Type B pancreatic cell (in vitro differentiated cells): Measurements from ENCODE around the gene TEX44. TPM values are rescaled to one million over a fixed set of nuclear protein-coding genes. Genes with fewer than 3 reads are reported as not detected.

Source experiments
- DNase-seq: peaks from one replicate; pipeline ENCODE4 v3.0.0; 2021; ENCODE audit warnings: mixed read lengths; ENCODE audit not compliant: unreplicated experiment; ENCODE audit errors: extremely low spot score
- H3K27ac Mint-ChIP-seq: 2 replicates; pipeline ENCODE4 v1.8.0; 2021; ENCODE audit warnings: mild to moderate bottlenecking, mixed read lengths
- H3K27me3 Mint-ChIP-seq: 2 replicates; pipeline ENCODE4 v1.8.0; 2021; ENCODE audit warnings: mixed read lengths
- H3K36me3 Mint-ChIP-seq: 2 replicates; pipeline ENCODE4 v1.8.0; 2021; ENCODE audit warnings: mixed read lengths
- H3K4me1 Mint-ChIP-seq: one replicate; pipeline ENCODE4 v1.8.0; 2021; ENCODE audit warnings: mixed read lengths; ENCODE audit not compliant: unreplicated experiment
- H3K4me3 Mint-ChIP-seq: 2 replicates; pipeline ENCODE4 v1.8.0; 2021; ENCODE audit warnings: mild to moderate bottlenecking, mixed read lengths
- H3K9me3 Mint-ChIP-seq: 2 replicates; pipeline ENCODE4 v1.8.0; 2021; ENCODE audit warnings: mixed read lengths
- CTCF ChIP-seq: fragments of 200-600 bp; sonication (generic); conservative IDR thresholded peaks from 2 replicates; pipeline ENCODE4 v1.5.0; 2021; ENCODE audit warnings: antibody characterized with exemption, mild to moderate bottlenecking
- total RNA-seq: library from RNA; stranded (reverse); gene quantifications from 2 replicates; pipeline ENCODE4 v1.2.1, GENCODE V29; 2021; ENCODE audit warnings: low replicate concordance

TEX44 gene
- total RNA-seq, 1 donor from 2014 or later = not detected

DNA sequence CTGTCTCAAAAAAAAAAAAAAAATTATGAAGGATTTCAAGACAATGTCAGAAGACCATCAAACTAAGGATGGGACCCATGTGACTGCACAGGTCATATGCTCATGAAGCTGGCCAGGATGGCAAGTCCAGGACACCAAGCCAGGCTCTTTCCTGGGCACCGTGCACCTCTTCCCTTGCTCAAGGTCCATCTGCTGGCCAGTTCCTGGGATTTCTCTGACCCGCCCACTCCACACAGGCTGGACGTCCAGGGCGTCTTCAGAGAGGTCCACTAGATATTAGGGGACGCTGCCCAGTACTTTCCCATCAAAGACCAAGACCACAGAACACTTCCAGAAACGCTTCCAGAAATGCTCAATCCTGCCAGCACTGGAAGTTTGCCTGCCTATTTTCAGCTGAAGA is 14.3 kb downstream of the TEX44 start:
- H3K4me1 Mint-ChIP-seq = peaks cover 27% of the 10 kb centered on the region
- TF ChIP-seq CTCF = no peak
- H3K4me3 Mint-ChIP-seq = no peak overlapping the region
- DNase-seq = no peak
- no peaks in the 10 kb centered on the region for H3K9me3 Mint-ChIP-seq
- no peaks in the 10 kb centered on the region for H3K27me3 Mint-ChIP-seq
- no peak overlapping the region for H3K27ac Mint-ChIP-seq
- no peaks in the 10 kb centered on the region for H3K36me3 Mint-ChIP-seq

- no peak for DNase-seq
- Mint-ChIP-seq H3K4me1 (peaks cover 30% of the 10 kb centered on the region), H3K4me3 (peak overlapping the region; percentile 71), H3K36me3 (no peaks in the 10 kb centered on the region), H3K9me3 (no peaks in the 10 kb centered on the region), H3K27me3 (no peaks in the 10 kb centered on the region), H3K27ac (peak overlapping the region; percentile 96)
- TF ChIP-seq CTCF = peak; percentile 40
Measured at GRCh38 chr2:231611273-231612108, 18.8 kb downstream of the TEX44 start.

GRCh38 chr2:231612109-231612455 is 19.4 kb downstream of the TEX44 start:
- H3K27ac Mint-ChIP-seq = peak overlapping the region; percentile 96
- no peaks in the 10 kb centered on the region for H3K27me3 Mint-ChIP-seq

DNA sequence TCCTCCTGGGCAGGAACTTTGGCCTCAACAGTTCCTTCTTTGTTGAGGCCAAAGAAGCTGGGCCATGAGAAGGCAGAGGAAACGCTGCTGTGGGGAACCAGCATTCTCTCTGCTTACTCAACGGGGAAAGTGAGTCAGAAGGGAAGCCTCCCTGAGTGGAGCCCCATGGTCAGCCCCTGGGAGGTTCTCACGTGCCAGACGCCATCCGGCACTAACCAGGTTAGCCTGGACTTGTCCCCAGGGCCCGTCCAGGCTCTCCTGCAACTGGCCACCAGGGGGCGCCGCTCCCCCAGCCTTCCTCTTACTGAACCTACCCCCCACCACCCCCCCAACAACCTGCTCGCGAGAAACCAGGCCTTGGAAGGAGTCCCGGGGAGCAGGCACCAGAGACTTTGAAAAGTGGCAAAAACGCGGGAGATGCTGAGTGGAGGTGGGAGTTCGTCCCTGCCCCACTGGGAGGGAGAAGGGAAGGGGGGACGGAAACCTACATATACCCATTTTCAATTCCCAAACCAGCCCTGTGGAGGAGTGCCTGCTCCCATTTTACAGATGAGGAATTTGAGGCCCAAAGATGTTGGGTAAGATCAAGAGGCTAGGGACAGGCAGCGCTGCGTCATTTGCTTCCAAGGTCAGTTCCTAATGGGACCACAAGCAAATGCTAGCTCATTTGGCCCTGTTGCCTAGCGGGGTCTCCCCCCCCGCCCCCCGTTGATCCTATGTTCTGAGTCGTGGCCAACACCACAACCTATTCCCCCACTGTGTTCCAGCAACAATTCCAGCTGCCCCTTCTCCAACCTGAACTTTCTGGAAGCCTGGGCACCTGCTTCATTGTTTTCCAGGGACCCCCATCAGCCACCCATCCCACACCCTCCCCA is 20.0 kb downstream of the TEX44 start:
- H3K4me3 Mint-ChIP-seq = peak overlapping the region; percentile 86
- DNase-seq = peak; percentile 90
- H3K4me1 Mint-ChIP-seq = peaks cover 33% of the 10 kb centered on the region
- peak; percentile 99 for TF ChIP-seq CTCF
- H3K27ac Mint-ChIP-seq = peak overlapping the region; percentile 96
- no peaks in the 10 kb centered on the region for H3K36me3 Mint-ChIP-seq
- no peaks in the 10 kb centered on the region for H3K9me3 Mint-ChIP-seq
- no peaks in the 10 kb centered on the region for H3K27me3 Mint-ChIP-seq

More at GRCh38 chr2:231612109-231612455, 19.4 kb downstream of the TEX44 start:
- peak overlapping the region; percentile 71 for H3K4me3 Mint-ChIP-seq
- no peak for DNase-seq
- no peak for TF ChIP-seq CTCF
- H3K4me1 Mint-ChIP-seq = peaks cover 33% of the 10 kb centered on the region
- no peaks in the 10 kb centered on the region for H3K9me3 Mint-ChIP-seq
- H3K36me3 Mint-ChIP-seq = no peaks in the 10 kb centered on the region

GRCh38 chr2:231613331-231613662 is 20.6 kb downstream of the TEX44 start:
- TF ChIP-seq CTCF = no peak
- H3K9me3 Mint-ChIP-seq = no peaks in the 10 kb centered on the region
- no peak for DNase-seq
- peak overlapping the region; percentile 96 for H3K27ac Mint-ChIP-seq
- peaks cover 33% of the 10 kb centered on the region for H3K4me1 Mint-ChIP-seq
- H3K4me3 Mint-ChIP-seq = peak overlapping the region; percentile 86
- no peaks in the 10 kb centered on the region for H3K27me3 Mint-ChIP-seq
- no peaks in the 10 kb centered on the region for H3K36me3 Mint-ChIP-seq
